ENCODE measurements around the gene MCEMP1. TPM values are rescaled to one million over a fixed set of nuclear protein-coding genes. Genes with fewer than 3 reads are reported as not detected.

MCEMP1 gene
- total and polyA plus RNA-seq, 2 of the 13 experiments (the other 11 are each of a cell fraction or from before 2014, with no cell fraction given), result not detected

- no peak for TF ChIP-seq ZNF557 (CRISPR knock-in tag; IDR thresholded peaks at IDR 0.05)
- TF ChIP-seq ZNF292 (CRISPR knock-in tag; IDR thresholded peaks at IDR 0.05; ENCODE audit: borderline replicate concordance, low read depth), result no peak
- TF ChIP-seq ZNF709 (CRISPR knock-in tag; IDR thresholded peaks at IDR 0.05), result no peak
- TF ChIP-seq RARA (CRISPR knock-in tag; IDR thresholded peaks at IDR 0.05), result no peak
- TF ChIP-seq PHF20 (CRISPR knock-in tag; IDR thresholded peaks at IDR 0.05), result peak; percentile 71
- TF ChIP-seq LCORL (IDR thresholded peaks at IDR 0.05), result no peak
- TF ChIP-seq LCORL (CRISPR knock-in tag; IDR thresholded peaks at IDR 0.05), result peak; percentile 33; the same call in 1 of the 2 replicates
- no peak for TF ChIP-seq HNF4A (CRISPR knock-in tag; IDR thresholded peaks at IDR 0.05)
- 0 out of 2 replicates have a peak, but pooled peaks have one; percentile 27 for TF ChIP-seq KLF6 (CRISPR knock-in tag; IDR thresholded peaks at IDR 0.05)
- no peak; the same call in 1 of the 2 replicates for TF ChIP-seq DMAP1 (CRISPR knock-in tag; IDR thresholded peaks at IDR 0.05)
- TF ChIP-seq ZNF749 (CRISPR knock-in tag; IDR thresholded peaks at IDR 0.05; ENCODE audit: borderline replicate concordance), result 0 out of 2 replicates have a peak, but pooled peaks have one; percentile 35
- TF ChIP-seq POGK (CRISPR knock-in tag; conservative IDR thresholded peaks at IDR 0.05), result peak; percentile 66; the same call in 1 of the 2 replicates
- peak; percentile 33; the same call in 1 of the 2 replicates for TF ChIP-seq ZNF414 (CRISPR knock-in tag; IDR thresholded peaks at IDR 0.05)
- no peak for TF ChIP-seq ZNF550 (CRISPR knock-in tag; IDR thresholded peaks at IDR 0.05; ENCODE audit: borderline replicate concordance)
- no peak for TF ChIP-seq ZNF224 (CRISPR knock-in tag; IDR thresholded peaks at IDR 0.05)
- TF ChIP-seq ZNF281 (CRISPR knock-in tag; IDR thresholded peaks at IDR 0.05; ENCODE audit: borderline replicate concordance), result no peak
- TF ChIP-seq ISL2 (CRISPR knock-in tag; IDR thresholded peaks at IDR 0.05), result 0 out of 2 replicates have a peak, but pooled peaks have one; percentile 44
- no peak for TF ChIP-seq RARG (CRISPR knock-in tag; IDR thresholded peaks at IDR 0.05; ENCODE audit: low read depth)
- no peak for TF ChIP-seq KDM4B (CRISPR knock-in tag; IDR thresholded peaks at IDR 0.05)
- TF ChIP-seq ZNF660 (CRISPR knock-in tag; IDR thresholded peaks at IDR 0.05; ENCODE audit: borderline replicate concordance, low read depth), result no peak
- TF ChIP-seq NKX3-1 (CRISPR knock-in tag; IDR thresholded peaks at IDR 0.05), result peak; percentile 66; the same call in 1 of the 2 replicates
- TF ChIP-seq MLLT10 (CRISPR knock-in tag; IDR thresholded peaks at IDR 0.05), result no peak
- no peak for TF ChIP-seq ZNF850 (CRISPR knock-in tag; conservative IDR thresholded peaks at IDR 0.05)
- no peak for TF ChIP-seq SOX13 (IDR thresholded peaks at IDR 0.05)
- TF ChIP-seq SOX13 (CRISPR knock-in tag; conservative IDR thresholded peaks at IDR 0.05 in 1 of 2, IDR thresholded peaks at IDR 0.05 in 1 of 2), result no peak
Measured at GRCh38 chr19:7680606-7681339, 3.9 kb downstream of the MCEMP1 start, which contains the start of gene TRAPPC5 (continued).

All from HepG2 (cell line).